ENCODE results near the gene LMNA. TPM values are rescaled to one million over a fixed set of nuclear protein-coding genes. Genes with fewer than 3 reads are reported as not detected.
A peak's percentile ranks its signal among the peaks of the same experiment; 100 is the strongest.
"Not testable (repeated sequence)": the region's sequence is repeated elsewhere in the genome, so short reads cannot be mapped to it uniquely, and the experiment has no call there.

Gene LMNA
- total RNA-seq, 1 donor from 2014 or later: 1,011 TPM

GRCh38 chr1:156121005-156121404 is 6.5 kb downstream of the LMNA start:
- DNase-seq (ENCODE audit: low read depth, low spot score): not testable (repeated sequence)

DNA sequence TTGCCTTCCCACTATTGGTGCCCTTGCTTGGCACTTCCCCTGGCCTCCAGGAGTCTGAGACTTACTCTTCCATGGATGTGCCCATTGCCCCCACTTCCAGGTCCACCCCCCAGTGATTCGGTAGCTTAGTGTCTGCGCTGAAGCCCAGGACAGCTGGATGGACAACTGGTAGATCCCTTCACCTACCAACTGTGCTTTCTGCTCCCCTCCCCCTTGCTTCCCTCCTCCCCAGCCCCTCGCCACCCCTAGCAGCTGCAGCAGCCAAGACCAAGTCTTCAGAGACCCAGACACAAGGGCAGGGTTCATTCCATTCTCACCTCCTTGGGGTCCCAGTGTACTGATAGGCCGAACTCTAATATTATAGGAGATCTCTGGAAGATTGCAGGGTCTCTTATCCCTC is 6.9 kb downstream of the LMNA start:
- DNase-seq (ENCODE audit: low read depth, low spot score): no peak

DNA sequence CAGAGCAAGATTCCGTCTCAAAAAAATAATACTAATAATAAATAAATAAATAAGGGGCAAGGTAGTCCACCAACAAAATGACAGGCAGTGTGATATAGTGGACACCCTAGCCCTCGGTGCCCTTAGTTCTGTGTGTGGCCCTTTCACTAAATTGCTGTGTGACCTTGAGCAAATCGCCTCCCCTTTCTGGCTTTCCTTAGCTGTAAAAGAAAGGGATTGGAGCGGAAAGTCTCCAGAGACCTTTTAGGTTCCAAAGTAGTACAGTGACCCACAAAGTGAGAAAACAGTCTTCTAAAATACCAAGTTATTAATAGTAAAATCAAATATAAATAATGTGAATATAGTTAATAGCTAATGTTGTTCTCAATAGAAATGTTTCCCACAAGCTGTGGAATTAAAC is 7.6 kb downstream of the LMNA start:
- DNase-seq (ENCODE audit: low read depth, low spot score): no peak

DNA sequence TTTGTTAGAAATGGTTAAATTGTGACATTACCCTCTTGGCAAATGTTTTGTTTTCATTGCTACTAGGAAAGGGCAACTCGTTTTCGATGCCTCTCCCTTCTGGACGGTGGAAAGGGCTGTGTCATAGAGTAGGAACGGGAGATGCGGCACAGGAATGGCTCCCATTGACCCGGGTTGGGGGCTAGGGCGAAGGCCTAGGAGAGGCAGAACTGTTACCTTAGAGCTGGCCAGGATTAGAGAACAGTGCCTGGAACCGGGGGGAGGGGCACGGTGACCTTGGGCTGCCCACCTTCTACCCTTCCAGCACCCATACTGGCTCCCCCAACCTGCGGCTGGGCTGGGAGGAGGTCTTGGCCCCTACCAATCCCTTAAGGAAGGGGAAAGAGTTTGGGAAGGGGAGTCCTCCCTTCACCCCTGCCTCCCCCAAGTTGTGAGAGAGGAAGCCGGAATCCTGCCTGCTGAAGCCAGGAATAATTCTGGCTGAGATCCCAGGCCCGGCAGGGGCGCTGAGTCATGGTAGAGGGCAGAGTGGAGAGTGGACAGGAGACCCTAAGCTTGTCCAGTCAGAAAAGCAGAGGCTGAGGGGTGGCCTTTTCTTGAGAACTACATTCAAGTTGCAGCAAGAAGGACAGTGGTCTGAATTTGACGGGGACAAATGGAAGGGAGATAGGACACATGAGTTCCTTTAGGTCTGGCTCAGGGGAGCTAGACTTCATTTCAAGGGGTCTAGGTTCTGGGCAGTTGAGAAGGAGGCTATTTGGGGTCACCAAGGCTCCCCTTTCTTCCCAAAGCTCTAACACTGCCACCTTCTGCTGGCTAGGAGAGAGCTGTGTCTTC is 8.2 kb downstream of the LMNA start:
- peak; percentile 83 for DNase-seq (ENCODE audit: low read depth, low spot score)

GRCh38 chr1:156123356-156124196 is 9.1 kb downstream of the LMNA start:
- peak; percentile 97 for DNase-seq (ENCODE audit: low read depth, low spot score)

DNA sequence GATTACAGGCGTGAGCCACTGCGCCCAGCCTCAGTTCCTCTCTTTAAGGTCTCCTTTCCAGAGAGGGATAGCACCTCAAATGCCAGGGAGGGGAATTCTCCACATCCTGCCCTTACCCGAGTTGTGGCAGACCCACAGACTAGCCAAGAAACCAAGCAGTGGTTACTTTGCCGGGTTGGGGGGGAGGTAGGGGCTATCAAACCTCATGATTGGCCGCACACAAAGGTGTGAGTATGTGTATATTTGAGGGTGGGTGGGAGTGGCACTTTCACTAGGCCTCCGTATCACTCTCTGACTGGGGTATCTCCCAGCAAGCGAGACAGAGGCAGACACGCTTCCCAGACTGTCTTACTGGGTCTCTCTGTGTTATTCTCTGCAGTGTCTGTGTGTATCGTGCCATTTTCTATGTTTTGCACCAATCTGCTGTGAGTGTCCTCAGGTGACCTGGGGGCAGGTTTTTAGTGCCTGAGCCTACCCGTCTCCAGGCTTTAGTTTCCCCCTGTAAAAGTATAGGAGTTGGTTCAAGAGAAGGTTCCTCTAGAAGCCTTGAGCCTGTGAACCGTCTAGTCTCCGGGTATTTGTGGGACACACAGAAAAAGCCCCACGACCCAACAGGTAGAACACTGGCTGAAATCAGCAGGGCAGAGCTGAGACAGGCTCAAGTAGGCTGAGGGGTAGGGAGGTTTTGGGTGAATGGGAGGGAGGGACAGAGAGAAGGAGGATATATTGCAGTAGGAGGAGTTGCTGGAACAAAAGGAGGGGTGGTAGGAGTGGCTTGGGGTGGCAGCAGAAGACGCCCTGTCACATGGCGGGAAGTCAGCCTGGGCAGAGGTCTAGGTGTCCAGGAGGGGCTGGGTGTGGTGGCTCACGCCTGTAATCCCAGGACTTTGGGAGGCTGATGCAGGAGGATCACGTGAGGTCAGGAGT is 10.3 kb downstream of the LMNA start:
- DNase-seq (ENCODE audit: low read depth, low spot score): no peak

- DNase-seq (ENCODE audit: low read depth, low spot score): not testable (repeated sequence)
Observed at GRCh38 chr1:156125544-156125943, 11.0 kb downstream of the LMNA start.

DNA sequence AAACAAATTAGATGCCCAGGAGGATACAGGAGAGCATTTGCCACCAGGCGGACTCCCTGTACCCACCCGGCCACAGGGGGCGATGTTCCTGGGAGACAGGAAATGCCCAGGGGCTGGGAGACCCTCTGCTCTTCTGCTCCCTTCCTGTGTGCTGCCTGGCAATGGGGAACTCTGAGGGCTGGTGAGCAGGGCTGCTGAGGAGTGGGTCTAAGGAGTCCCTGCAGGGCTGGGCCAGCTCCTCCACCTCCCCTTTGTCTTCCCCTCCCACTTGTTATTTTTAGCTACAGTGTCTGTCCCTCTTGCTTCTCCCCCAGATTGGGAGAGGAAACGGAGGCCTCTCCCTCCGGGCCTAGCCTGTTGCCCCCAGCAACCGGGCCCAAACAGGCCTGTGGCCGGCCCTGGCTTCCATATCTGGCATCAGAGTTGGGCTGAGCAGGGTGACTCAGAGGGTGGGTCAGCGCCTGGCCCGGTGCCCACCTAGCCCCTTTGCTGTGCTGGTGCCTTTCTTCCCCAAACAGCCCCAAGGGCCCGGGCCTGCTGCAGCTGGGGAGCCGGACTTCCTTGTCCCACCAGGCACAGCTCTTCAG is 11.6 kb downstream of the LMNA start:
- peak; percentile 91 for DNase-seq (ENCODE audit: low read depth, low spot score)

GRCh38 chr1:156126630-156127534 is 12.4 kb downstream of the LMNA start:
- no peak for DNase-seq (ENCODE audit: low read depth, low spot score)

GRCh38 chr1:156128308-156128653 is 13.8 kb downstream of the LMNA start:
- no peak for DNase-seq (ENCODE audit: low read depth, low spot score)

DNA sequence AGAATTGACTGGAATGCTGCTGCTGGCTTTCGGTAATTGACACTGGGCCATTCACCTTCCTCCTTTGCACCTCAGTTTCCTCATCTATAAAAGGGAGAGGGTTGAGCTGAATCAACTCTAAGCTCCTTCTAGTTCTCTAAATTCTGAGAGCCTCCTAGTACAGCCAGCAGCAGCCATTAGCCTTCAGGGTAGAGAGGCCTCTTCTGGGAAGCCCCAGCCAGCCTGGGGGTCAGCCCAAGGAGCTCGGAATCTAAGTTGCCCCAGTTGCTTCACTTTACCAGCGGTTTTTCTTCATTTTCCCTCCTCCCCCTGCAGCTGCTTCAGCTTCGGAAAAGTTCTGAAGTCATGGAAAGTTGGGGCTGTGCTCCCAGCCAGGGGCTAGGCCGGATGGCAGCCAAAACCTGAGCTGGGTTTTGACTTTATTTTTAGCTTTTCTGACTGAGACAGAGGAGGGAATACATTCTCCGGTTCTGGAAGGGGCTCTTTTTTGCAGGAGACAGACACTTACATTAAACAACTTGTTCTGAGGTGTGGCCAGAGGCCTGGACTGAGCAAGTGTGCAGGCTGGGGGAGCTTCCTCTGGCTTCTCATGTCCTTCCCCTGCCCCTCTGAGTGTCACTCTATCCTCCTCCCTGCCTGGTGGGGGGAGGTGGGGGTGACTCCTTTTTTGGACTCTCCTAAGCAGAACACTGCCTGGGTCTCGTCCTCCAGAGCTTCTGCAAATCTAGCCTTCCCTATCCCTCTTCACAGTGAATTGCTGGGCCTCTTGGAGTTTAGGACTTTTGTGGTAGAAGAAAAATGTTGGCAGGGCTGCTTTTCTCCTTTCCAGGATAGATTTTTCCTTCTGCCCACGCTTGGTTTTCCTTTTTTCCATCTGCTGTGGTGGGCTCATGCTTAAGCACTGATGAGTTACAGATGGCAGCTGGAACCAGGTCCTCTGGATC is 14.4 kb downstream of the LMNA start:
- DNase-seq (ENCODE audit: low read depth, low spot score): no peak

DNA sequence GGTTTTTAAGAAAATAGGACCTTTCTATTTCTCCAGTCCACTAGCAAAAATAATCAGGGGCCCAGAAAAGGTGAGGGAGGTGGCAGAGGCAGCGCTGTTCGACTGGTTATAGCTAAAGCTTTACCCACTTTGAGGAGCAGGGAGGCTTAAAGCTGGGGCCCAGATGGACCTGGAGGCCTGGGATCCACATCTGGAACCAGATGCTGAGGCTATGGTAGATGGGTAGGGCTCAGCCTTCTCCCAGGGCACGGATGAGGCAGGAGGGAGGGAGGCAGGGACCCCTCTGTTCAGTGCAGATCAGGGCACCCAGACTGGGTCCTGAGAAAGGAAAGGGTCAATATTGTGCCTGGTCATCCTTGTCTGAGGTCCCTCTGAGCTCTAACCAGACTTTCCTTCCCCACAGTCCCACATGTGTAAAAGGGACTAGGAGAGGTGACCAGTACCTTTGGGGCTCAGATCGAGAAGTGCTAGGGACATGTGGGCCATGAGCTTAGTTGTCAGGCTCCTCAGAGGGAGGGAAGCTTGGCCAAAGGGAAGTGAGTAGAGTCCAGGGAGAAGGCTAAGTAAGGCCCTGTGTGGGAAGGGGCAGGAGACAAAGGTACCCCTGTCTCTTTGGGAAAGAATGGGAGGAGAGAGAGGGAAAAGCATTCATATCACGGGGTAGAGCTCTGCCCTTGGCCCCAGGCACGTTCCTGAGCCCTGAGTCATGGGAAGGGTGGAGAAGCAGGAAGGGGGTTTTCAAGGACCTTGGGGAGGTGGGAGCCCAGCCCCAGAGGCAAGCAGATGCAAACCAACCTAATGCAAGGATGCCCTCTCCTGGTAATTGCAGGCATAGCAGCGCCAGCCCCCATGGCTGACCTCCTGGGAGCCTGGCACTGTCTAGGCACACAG is 15.4 kb downstream of the LMNA start:
- peak; percentile 90 for DNase-seq (ENCODE audit: low read depth, low spot score)

GRCh38 chr1:156130578-156130942 is 16.0 kb downstream of the LMNA start:
- no peak for DNase-seq (ENCODE audit: low read depth, low spot score)

DNA sequence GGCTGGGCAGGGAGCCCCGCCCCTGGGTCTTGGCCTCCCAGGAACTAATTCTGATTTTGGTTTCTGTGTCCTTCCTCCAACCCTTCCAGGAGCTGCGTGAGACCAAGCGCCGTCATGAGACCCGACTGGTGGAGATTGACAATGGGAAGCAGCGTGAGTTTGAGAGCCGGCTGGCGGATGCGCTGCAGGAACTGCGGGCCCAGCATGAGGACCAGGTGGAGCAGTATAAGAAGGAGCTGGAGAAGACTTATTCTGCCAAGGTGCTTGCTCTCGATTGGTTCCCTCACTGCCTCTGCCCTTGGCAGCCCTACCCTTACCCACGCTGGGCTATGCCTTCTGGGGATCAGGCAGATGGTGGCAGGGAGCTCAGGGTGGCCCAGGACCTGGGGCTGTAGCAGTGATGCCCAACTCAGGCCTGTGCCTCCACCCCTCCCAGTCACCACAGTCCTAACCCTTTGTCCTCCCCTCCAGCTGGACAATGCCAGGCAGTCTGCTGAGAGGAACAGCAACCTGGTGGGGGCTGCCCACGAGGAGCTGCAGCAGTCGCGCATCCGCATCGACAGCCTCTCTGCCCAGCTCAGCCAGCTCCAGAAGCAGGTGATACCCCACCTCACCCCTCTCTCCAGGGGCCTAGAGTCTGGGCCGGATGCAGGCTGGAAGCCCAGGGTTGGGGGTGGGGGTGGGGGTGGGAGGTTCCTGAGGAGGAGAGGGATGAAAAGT is 20.4 kb downstream of the LMNA start:
- DNase-seq (ENCODE audit: low read depth, low spot score): no peak

- DNase-seq (ENCODE audit: low read depth, low spot score): no peak
Observed at GRCh38 chr1:156135930-156136871, 21.7 kb downstream of the LMNA start.

DNA sequence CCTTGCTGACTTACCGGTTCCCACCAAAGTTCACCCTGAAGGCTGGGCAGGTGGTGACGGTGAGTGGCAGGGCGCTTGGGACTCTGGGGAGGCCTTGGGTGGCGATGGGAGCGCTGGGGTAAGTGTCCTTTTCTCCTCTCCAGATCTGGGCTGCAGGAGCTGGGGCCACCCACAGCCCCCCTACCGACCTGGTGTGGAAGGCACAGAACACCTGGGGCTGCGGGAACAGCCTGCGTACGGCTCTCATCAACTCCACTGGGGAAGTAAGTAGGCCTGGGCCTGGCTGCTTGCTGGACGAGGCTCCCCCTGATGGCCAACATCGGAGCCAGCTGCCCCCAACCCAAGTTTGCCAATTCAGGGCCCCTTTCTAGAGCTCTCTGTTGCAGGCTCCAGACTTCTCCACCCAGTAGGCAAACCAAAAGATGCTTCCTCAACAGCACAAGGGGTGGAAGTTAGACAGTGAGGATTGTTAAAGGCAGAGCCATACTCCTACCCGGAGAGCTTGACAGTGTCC is 22.5 kb downstream of the LMNA start:
- DNase-seq (ENCODE audit: low read depth, low spot score): no peak

All from pulmonary artery endothelial cell (primary cell).